GM15510 (cell line): ENCODE results near the gene ENO2.

Experiments
- POLR2A ChIP-seq: IDR thresholded peaks from 3 replicates; pipeline ENCODE4 v1.6.1; 2011; ENCODE audit warnings: borderline replicate concordance; ENCODE audit not compliant: insufficient read length; ENCODE audit errors: extremely low read depth

Gene ENO2

DNA sequence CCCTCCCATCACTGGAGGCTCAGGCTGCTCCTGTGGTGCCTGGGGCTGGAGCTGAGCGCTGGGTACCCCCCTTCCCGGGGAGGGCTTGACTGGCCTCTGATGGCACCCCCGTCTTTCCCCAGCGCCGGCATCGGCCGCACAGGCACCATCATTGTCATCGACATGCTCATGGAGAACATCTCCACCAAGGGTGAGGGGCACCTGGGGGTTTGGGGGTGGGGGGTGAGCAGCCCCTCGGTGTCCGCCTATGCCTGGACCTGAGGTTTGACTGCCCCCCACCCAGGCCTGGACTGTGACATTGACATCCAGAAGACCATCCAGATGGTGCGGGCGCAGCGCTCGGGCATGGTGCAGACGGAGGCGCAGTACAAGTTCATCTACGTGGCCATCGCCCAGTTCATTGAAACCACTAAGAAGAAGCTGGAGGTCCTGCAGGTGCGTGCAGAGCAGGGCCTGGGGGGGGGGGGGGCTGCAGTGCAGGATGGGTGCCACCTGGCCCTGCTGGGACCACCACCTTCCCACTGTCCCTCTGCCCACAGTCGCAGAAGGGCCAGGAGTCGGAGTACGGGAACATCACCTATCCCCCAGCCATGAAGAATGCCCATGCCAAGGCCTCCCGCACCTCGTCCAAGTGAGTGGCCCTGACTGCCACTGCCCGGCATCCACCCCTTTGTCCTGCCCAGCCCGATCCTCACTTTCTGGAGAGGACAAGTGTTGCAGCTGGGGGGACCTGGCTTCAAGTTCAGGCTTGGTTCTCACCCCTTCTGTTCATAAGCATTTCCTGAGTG, 45.6 kb downstream of the ENO2 start:
- TF ChIP-seq POLR2A = no peak

- peak; percentile 42 for TF ChIP-seq POLR2A
Observed at GRCh38 chr12:6960593-6961277, 46.4 kb downstream of the ENO2 start.

DNA sequence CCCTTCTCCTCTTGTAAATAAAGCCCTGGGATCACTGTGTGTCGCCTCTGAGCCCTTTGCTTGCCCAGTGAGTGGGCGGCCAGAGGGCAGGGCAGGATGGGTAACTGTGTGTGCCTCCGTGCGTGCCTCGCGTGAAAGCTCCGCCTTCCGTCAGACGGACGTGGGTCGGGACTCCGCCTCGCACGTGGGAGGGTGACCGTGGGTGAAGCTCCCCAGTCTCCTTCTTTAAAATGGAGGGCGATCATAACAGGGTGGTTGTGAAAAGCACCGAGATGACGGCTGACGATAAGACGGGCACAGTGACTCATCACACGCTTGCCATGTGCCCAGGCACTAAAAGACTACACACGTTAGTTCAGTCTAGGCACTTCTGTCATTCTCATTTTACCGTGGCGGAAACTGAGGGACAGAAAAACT, 46.9 kb downstream of the ENO2 start:
- TF ChIP-seq POLR2A = no peak

- peak; percentile 42 for TF ChIP-seq POLR2A
Observed at GRCh38 chr12:6961695-6962284, 47.4 kb downstream of the ENO2 start.

DNA sequence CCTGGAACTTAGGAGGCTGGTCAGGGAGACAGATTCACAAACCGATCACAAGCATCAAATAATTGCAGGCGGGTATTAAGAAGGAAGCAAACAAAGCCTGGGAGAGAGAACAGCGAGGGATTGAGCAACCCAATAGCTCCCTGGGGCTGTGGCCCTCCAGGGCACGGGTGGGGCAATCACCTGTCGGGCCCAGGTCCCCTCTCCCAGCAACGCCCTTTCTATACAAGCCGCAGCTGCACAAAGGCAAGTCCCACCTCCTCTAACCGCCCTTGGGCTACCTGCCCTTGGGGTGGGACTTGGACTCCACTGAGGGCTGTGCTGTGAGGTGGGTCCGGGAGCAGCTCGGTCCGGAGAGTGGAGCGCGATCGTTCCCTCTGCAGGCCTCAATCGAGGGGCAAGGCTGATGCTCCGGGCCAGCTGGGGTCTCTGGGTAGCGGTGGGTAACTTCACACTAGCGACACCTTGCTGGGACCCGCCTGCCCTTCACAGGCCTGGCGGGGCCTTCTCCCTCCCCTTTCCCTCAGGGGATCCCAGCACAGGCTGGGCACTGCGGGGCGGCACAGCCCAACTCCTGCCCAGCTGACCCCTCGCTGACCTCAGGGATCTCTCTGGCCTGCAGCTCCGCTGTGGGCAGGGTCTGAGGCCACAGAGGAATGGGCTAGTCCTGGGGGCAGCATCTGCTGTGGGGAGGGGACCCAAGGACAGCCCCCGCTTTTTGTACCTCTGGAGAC, 48.1 kb downstream of the ENO2 start:
- no peak for TF ChIP-seq POLR2A

GRCh38 chr12:6963016-6963731, 48.8 kb downstream of the ENO2 start:
- no peak for TF ChIP-seq POLR2A

GRCh38 chr12:6963791-6964413, 49.5 kb downstream of the ENO2 start:
- TF ChIP-seq POLR2A = no peak

DNA sequence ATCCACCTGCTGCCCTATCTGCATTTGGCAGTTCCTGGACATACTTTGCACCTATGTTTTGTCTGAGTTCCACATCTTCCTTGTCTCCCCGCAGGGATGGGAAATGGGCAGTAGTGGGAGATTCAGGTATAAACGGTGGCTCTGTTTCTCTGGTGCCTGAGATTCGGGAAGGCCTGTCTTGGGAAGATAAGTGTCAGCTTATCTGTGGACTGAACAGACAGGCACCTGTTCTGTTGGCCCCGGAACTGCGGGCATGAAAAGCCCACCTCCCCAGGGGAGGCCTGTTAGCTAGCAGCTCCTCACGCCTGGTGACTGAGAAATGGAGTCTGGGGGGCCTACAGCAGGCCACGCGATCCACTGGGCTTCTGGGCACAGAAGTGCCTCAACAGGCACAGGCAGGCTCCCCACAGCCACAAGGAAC, 50.2 kb downstream of the ENO2 start:
- TF ChIP-seq POLR2A = peak; percentile 12

DNA sequence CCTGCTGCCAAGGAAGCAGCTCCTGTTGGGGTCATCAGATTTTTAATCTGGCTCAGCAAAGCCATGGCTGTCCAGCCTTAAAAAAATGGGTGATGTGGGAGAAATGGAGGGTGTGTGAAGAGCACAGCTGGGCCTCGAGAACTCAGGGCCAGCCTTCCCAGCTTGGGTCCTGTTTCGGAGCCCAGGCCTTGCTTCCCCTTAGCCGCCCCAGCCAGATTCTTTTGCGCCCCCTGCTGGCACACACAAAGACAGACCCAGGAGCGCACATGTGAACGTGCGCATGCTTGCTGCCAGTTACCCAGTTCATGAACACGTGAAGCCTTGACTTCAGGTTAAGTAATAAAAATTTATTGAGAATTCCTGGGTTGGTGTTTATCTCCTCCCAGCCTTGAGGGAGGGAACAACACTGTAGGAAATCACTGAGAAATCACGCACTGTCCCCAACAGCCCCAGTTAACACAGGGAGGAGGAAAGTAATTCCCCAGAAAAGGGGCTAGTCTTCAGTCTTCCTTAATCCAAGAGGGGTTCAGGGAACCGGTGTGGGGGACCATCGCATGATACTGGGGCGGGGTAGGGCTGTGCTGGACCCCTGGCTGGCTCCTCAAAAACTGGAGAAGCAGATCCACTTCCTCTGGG, 50.8 kb downstream of the ENO2 start:
- no peak for TF ChIP-seq POLR2A

GRCh38 chr12:6965714-6966113, 51.3 kb downstream of the ENO2 start:
- TF ChIP-seq POLR2A = no peak

DNA sequence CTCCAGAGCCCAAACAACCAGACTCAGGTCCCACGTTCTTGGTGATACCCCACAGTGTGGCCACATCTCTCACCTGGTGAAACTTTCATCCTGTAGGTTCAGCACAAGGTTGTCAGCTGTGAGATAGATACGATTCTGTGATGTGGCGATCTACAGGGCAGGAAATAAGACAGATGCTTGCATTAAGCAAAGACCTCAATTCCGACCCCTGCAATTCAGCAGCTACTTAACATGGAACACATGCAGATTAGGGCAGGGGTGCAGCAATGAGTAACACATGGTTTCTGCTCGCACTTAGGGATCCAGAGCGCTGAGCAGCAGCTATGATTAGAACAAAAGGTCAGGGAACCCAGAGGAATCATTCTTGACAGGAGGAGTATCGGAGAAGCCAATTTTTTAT, 52.0 kb downstream of the ENO2 start:
- no peak for TF ChIP-seq POLR2A

DNA sequence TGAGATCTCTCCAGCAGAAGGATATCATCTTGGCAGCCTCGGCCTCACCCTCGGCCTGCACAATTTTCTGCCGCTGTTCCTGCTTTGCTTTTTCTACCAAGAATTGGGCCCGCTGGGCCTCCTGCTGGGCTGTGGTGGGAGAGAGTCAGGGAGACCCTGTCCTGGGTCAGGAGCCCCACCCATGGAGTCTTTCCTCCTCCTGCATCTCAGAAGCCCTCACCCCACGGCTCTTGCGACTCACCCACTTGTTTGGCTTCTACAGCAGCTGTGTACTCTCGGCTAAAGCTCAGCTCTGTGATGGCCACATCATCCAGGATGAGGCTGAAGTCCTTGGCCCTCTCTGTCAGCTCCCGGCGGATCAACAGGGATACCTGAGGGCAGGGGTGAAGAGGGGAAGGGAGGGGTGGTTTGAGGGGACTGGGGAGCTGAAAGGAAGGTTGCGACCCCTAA, 53.3 kb downstream of the ENO2 start:
- no peak for TF ChIP-seq POLR2A

GRCh38 chr12:6968426-6968825, 54.0 kb downstream of the ENO2 start:
- TF ChIP-seq POLR2A = no peak

GRCh38 chr12:6970096-6970527, 55.7 kb downstream of the ENO2 start:
- no peak for TF ChIP-seq POLR2A
